NCI-H2196 treated with DMSO at 0.1 percent for 48 hours (cell line): ENCODE results near the gene FIG4.
"Not testable (repeated sequence)": the region's sequence is repeated elsewhere in the genome, so short reads cannot be mapped to it uniquely, and the experiment has no call there.

Source experiments
- DNase-seq: peaks from one replicate; lab custom pipeline; 2025; ENCODE audit not compliant: unreplicated experiment; lab: John Stamatoyannopoulos, UW

Gene FIG4

DNA sequence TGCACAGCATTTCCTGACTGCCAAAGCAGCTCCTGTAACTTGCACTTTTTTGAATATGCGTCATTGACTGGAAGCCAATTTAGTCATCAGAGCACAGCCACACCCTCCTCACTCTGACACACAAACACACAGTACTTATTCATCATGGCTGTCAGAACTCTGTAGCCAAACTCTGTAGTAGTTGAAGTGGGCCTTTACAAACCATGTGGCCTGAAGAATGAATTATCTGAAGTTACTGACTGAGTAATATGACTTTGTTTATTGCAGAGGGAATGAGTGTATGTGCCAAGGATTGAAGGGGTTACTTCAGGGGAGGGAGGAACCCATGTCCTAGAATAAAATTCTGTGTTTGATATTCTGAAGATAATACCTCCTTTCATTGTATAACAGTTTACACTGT, 102.7 kb downstream of the FIG4 start:
- peak; percentile 57 for DNase-seq

DNA sequence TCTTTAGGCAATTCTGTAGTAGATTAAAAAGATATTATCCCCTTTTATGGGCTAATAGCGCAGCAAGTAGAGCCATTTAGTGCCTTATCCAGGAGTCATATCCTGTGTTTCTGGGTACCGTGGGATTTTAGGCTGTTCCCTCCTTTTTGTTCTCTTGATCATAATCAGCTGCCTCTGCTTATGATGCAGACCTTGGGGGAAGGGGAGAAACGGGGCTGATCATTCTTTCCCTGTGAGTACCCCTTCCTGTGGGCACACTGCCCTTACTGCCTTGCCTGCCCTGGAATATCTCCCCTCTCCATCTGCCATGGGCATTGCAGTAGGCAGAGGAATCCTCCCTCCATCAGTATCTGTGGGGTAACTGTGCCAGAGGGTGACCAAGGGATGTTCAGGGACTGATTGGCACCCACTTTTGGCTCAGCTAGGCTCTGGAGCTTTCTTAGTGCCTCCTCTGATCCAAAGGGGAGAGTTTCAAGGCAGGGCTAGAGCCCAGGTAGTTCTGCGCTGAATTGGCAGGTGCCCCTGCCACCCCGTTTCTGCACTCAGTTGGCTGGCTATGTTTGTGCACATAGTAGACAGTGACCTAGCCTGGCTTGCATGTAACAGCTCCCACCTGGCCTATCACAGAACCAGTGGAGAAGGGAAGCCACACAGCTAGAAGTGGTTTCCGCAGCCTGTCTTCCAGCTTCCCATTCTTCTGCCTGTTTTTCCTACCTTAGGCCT, 103.3 kb downstream of the FIG4 start:
- DNase-seq, result peak; percentile 57

GRCh38 chr6:109795994-109796555, 105.0 kb downstream of the FIG4 start:
- no peak for DNase-seq

GRCh38 chr6:109799129-109799528, 108.0 kb downstream of the FIG4 start:
- DNase-seq, result no peak

DNA sequence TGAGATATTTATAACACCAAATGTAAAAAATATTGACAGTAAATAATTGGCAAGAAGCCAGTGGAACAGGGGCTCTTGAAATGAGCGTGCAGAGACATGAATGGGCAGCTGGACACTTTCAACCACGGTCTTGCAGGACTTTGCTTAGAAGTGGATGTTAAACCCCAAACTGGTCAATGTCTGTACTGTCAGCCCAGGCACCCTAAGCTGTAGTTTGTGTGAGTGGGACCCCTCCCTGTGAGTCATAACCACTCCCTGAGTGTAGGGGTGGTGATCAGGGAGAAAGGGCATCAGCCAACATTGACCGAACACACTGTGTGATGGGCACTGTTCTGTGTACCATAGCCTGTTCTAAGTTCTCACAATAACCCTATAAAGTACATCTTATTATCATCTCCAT, 108.6 kb downstream of the FIG4 start:
- no peak for DNase-seq

DNA sequence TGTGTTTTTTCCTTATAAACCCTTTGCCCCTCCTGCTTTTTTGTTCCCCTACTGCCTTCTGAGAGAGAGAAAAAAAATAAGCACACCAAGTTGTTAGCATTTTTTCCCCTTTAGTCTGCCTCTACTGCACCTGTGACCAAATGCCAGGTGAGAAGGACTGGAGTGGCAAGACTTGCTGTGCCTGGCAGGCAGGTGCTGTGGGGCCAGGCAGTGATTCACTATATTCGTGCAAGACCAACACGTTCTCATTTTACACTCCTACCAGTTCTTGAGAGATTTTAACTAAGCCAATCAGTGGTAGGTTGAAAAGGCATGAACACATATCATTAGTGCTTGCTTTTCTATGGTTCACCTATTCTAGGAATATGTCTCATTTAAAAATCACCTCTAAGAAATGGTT, 109.7 kb downstream of the FIG4 start:
- no peak for DNase-seq

GRCh38 chr6:109801794-109802193, 110.7 kb downstream of the FIG4 start:
- DNase-seq, result no peak

GRCh38 chr6:109804020-109804419, 112.9 kb downstream of the FIG4 start:
- no peak for DNase-seq

DNA sequence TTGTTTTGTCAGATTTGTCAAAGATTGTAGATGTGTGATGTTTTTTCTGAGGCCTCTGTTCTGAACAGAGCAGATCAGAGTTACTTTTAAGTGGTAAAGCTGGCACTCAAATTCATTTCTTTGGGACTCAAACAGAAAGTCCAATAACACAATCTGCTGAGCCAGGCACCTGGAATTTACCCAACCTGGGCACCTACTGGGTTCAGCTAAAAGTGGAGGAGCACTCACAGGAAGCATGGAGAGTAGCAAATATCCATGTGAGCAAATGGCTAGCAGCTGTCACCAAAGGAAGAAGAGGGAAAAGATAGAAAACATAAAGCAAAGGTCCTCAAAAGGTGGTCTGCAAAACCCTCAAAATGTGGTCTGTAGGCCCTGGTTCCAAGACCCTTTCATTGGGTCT, 116.8 kb downstream of the FIG4 start:
- DNase-seq, result no peak

DNA sequence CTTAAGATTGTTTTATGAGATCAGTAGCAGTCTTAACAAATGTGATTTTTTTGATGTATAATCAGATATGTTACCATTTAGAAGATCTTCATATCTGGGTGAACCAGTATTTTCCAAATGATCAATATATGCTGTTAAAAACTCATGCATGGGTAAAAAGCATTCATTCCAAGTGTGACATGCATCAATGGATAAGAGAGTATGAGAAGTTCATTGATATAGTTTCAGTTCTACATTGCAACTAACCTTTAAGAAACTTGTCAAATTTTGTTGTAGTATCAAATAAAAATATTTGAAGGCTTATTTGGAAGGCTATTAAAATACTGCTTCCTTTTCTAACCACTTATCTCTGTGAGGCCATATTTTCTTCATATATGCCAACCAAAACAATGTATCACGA, 117.7 kb downstream of the FIG4 start:
- no peak for DNase-seq

GRCh38 chr6:109815054-109815453, 124.0 kb downstream of the FIG4 start:
- no peak for DNase-seq

- peak; percentile 93 for DNase-seq
Measured at GRCh38 chr6:109816452-109817374, 125.6 kb downstream of the FIG4 start.

DNA sequence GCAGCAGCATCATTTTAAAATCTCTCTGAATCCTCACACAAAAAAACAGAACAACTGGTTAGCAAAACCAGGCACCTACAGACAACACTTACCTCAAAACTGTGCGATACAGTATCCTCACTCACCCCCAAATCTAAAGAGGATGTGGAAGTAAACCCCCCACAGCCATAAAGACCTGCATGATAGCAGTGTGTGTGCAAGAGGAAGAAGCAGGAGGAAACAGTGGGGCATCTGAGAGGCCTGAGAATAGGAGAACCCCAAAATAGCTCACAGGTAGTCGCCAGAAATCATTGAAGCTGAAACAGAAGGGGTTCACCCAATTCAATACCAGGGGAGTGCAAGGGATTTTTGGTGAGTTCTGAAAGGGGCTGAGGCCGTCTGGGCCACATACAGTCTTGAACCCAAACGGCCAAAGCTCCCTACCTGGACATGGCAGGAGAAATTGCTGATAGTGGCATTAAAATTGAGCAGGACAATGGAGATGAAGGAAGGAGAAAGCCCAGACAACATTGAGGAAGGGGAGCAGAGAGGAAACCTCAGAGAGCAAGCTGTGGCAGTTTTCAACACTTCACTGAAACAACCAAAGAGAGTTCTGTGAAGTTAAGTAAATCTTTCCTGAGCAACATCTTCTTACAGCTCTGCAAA, 129.7 kb downstream of the FIG4 start:
- no peak for DNase-seq

GRCh38 chr6:109821428-109821827, 130.3 kb downstream of the FIG4 start:
- DNase-seq, result no peak

DNA sequence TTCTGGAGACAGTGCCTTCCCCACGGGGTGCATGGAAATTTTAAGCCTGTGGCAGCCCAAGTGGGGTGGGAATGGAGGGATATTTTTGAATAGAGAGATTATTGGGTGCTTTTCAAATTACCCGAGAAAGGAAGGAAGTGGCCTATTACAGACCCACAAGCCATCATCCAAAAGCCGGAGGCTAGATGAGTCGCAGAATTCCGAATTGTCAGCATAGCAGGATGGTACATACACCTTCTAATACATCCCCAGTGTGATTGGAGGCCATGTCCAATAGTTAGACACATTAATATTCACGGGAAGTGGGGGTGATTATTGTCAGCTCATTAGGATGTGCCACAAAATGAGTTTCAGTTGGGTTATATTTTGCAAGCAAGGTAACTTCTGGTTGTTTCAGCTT, 133.0 kb downstream of the FIG4 start:
- DNase-seq, result no peak

- DNase-seq, result no peak
Measured at GRCh38 chr6:109826551-109826950, 135.5 kb downstream of the FIG4 start.

- not testable (repeated sequence) for DNase-seq
Measured at GRCh38 chr6:109831352-109831751, 140.3 kb downstream of the FIG4 start.

DNA sequence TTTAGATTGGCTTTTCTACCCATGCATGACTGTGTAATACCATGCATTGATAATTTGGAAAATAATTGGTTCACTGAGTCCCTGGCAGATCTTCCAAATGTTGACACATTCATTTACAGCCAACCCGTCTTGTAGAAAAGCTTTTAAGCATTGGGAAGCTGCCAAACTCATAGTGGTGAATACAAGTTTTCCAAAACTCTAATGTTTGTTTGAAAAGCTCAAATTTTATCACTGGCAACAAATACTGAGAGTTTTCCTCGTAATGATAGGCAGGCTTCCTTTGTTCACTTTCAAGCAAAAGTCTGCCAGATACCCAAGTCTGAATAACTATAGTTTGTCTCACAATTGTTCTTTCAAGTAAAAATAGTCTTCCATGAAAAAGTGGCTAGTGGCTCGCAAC, 143.0 kb downstream of the FIG4 start:
- no peak for DNase-seq

GRCh38 chr6:109834595-109835437, 143.7 kb downstream of the FIG4 start:
- DNase-seq, result no peak

- DNase-seq, result no peak
Measured at GRCh38 chr6:109840034-109840433, 148.9 kb downstream of the FIG4 start.

GRCh38 chr6:109840796-109841195, 149.7 kb downstream of the FIG4 start:
- no peak for DNase-seq
